Lower leg skin (tissue), 3 donors: ENCODE data around the gene PSD4.

Source experiments
- CTCF ChIP-seq, 3 donors: fragments of 450-650 bp; IDR thresholded peaks; one replicate each; pipeline ENCODE4 v1.5.1; 2016; ENCODE audit warnings: antibody characterized with exemption in 3 of 3, mild to moderate bottlenecking in 3 of 3, moderate library complexity in 2 of 3
- POLR2A ChIP-seq, 2 donors: fragments of 450-650 bp; IDR thresholded peaks; one replicate each; pipeline ENCODE4 v1.6.1; 2016 to 2017; ENCODE audit warnings: antibody characterized with exemption in 2 of 2, mild to moderate bottlenecking in 1 of 2, moderate library complexity in 1 of 2

GRCh38 chr2:113211226-113212105 lies 37.7 kb downstream of the PSD4 start:
- TF ChIP-seq CTCF (IDR thresholded peaks at IDR 0.05) (no peak), POLR2A (IDR thresholded peaks at IDR 0.05) (no peak)
